Astrocyte (in vitro differentiated cells and primary cell): ENCODE results near the gene RAB8A. TPM values are rescaled to one million over a fixed set of nuclear protein-coding genes. Genes with fewer than 3 reads are reported as not detected.

Source experiments
- DNase-seq: peaks from one replicate; pipeline ENCODE4 v3.0.0-alpha.2; 2010; ENCODE audit warnings: low read depth
- FAIRE-seq: peaks from 2 replicates; lab custom pipeline; 2011; peaks lifted over from hg19 to GRCh38; lab: Jason Lieb, UNC
- H2AFZ ChIP-seq: 2 replicates; pipeline ENCODE4 v1.6.0; 2012; ENCODE audit warnings: low read depth, low read length, inconsistent platforms
- H3K27ac ChIP-seq: 2 replicates; pipeline ENCODE4 v1.5.1; 2011; ENCODE audit warnings: low read depth, low read length, inconsistent platforms
- H3K27me3 ChIP-seq: 2 replicates; pipeline ENCODE4 v1.6.0; 2011; ENCODE audit warnings: low read length, inconsistent platforms; ENCODE audit not compliant: insufficient read depth
- H3K36me3 ChIP-seq: 2 replicates; pipeline ENCODE4 v1.5.1; 2011; ENCODE audit warnings: low read length, inconsistent platforms; ENCODE audit not compliant: insufficient read depth
- H3K4me1 ChIP-seq: 2 replicates; pipeline ENCODE4 v1.5.1; 2011; ENCODE audit warnings: low read length, inconsistent platforms; ENCODE audit not compliant: insufficient read depth
- H3K4me2 ChIP-seq: 2 replicates; pipeline ENCODE4 v1.6.0; 2012; ENCODE audit warnings: low read length, inconsistent platforms
- H3K4me3 ChIP-seq: 2 replicates; pipeline ENCODE4 v1.5.1; 2011; ENCODE audit warnings: low read depth, mild to moderate bottlenecking, low read length, inconsistent platforms; ENCODE audit not compliant: insufficient read depth
- H3K79me2 ChIP-seq: 2 replicates; pipeline ENCODE4 v1.6.0; 2012; ENCODE audit warnings: mild to moderate bottlenecking, low read length, inconsistent platforms; ENCODE audit not compliant: insufficient read depth
- H3K9ac ChIP-seq: 2 replicates; pipeline ENCODE4 v1.6.0; 2012; ENCODE audit warnings: mild to moderate bottlenecking, low read length, inconsistent platforms
- H3K9me3 ChIP-seq: 2 replicates; pipeline ENCODE4 v1.5.1; 2012; ENCODE audit warnings: low read depth, mild to moderate bottlenecking, low read length, inconsistent platforms; ENCODE audit not compliant: insufficient read depth
- H4K20me1 ChIP-seq: 2 replicates; pipeline ENCODE4 v1.6.0; 2012; ENCODE audit warnings: low read length, inconsistent platforms; ENCODE audit not compliant: insufficient read depth
- H3K27ac Mint-ChIP-seq: one replicate; pipeline ENCODE4 v1.8.0; 2021; ENCODE audit warnings: mild to moderate bottlenecking, mixed read lengths; ENCODE audit not compliant: unreplicated experiment
- H3K27me3 Mint-ChIP-seq: one replicate; pipeline ENCODE4 v1.8.0; 2021; ENCODE audit warnings: low read depth, mixed read lengths; ENCODE audit not compliant: unreplicated experiment
- H3K36me3 Mint-ChIP-seq: one replicate; pipeline ENCODE4 v1.8.0; 2021; ENCODE audit warnings: low read depth, mixed read lengths; ENCODE audit not compliant: unreplicated experiment
- H3K4me1 Mint-ChIP-seq: one replicate; pipeline ENCODE4 v1.8.0; 2021; ENCODE audit warnings: low read depth, mixed read lengths; ENCODE audit not compliant: unreplicated experiment
- H3K4me3 Mint-ChIP-seq: one replicate; pipeline ENCODE4 v1.8.0; 2021; ENCODE audit warnings: mild to moderate bottlenecking, moderate library complexity, mixed read lengths; ENCODE audit not compliant: unreplicated experiment
- H3K9me3 Mint-ChIP-seq: one replicate; pipeline ENCODE4 v1.8.0; 2021; ENCODE audit warnings: mild to moderate bottlenecking, mixed read lengths; ENCODE audit not compliant: unreplicated experiment
- EZH2 ChIP-seq: IDR thresholded peaks from 2 replicates; pipeline ENCODE4 v1.6.1; 2012; ENCODE audit warnings: mild to moderate bottlenecking, low read length, inconsistent platforms; ENCODE audit not compliant: insufficient read depth
- total RNA-seq: library from RNA; stranded (reverse); gene quantifications from 2 replicates; pipeline ENCODE4 v1.2.1, GENCODE V29; 2021
- TF ChIP-seq, protein P1 (sequence below): IDR thresholded peaks from 2 replicates; pipeline ENCODE4 v1.5.1; 2011; ENCODE audit warnings: low read depth, mild to moderate bottlenecking, inconsistent platforms, low read length, moderate library complexity; ENCODE audit not compliant: insufficient read depth

RAB8A gene
- total RNA-seq, 1 donor from 2014 or later: 80.5 TPM

DNA sequence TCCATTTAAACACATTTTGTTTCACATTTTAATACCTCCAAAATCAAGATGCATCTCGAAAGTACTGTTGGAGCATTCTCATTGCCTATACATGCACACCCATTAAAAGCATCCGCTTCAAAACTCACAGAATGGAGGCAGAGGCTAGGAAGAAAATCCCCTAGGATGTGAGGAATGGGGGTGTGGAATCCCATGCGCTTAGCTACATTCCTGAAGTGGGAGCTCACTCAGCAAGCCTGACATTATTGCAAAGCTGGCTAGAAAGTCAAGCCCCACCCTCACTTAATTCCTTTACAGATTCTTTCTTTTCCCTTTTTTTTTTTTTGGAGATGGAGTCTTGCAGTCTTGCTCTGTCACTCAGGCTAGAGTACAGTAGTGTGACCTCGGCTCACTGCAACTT, 68.9 kb downstream of the RAB8A start:
- Histone ChIP-seq H3K79me2 (peaks cover 4% of the 10 kb centered on the region), H2AFZ (peak overlapping the region; percentile 24), H3K36me3 (no peaks in the 10 kb centered on the region), H3K4me3 (no peak overlapping the region), H3K27me3 (no peaks in the 10 kb centered on the region), H3K9ac (no peak overlapping the region), H3K4me2 (peak overlapping the region; percentile 28), H3K4me1 (peaks cover 7% of the 10 kb centered on the region), H4K20me1 (no peaks in the 10 kb centered on the region), H3K9me3 (no peaks in the 10 kb centered on the region), H3K27ac (no peak overlapping the region)
- no peak for TF ChIP-seq EZH2
- TF ChIP-seq, protein P1, sequence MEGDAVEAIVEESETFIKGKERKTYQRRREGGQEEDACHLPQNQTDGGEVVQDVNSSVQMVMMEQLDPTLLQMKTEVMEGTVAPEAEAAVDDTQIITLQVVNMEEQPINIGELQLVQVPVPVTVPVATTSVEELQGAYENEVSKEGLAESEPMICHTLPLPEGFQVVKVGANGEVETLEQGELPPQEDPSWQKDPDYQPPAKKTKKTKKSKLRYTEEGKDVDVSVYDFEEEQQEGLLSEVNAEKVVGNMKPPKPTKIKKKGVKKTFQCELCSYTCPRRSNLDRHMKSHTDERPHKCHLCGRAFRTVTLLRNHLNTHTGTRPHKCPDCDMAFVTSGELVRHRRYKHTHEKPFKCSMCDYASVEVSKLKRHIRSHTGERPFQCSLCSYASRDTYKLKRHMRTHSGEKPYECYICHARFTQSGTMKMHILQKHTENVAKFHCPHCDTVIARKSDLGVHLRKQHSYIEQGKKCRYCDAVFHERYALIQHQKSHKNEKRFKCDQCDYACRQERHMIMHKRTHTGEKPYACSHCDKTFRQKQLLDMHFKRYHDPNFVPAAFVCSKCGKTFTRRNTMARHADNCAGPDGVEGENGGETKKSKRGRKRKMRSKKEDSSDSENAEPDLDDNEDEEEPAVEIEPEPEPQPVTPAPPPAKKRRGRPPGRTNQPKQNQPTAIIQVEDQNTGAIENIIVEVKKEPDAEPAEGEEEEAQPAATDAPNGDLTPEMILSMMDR: no peak
- Mint-ChIP-seq H3K9me3 (no peaks in the 10 kb centered on the region), H3K27ac (peak overlapping the region; percentile 16), H3K4me3 (no peak overlapping the region), H3K4me1 (peaks cover 5% of the 10 kb centered on the region), H3K36me3 (peaks cover 3% of the 10 kb centered on the region), H3K27me3 (no peaks in the 10 kb centered on the region)
- DNase-seq (peak; percentile 80), FAIRE-seq (peak; percentile 52)

Other genes with a start within 250 kb of the RAB8A start
- not detected in 2 replicates for gene CYP4F2, start 213.8 kb upstream of the RAB8A start, total RNA-seq
- gene CYP4F11, start 177.4 kb upstream of the RAB8A start, total RNA-seq: not detected in 2 replicates
- not detected in 2 replicates for gene OR10H4, start 162.9 kb upstream of the RAB8A start, total RNA-seq
- 811 and 843 TPM in 2 replicates for gene TPM4, start 35.4 kb upstream of the RAB8A start, total RNA-seq
- gene HSH2D, start 31.8 kb downstream of the RAB8A start, total RNA-seq: not detected in 2 replicates
- not detected in 2 replicates for gene CIB3, start 61.6 kb downstream of the RAB8A start, total RNA-seq
- gene FAM32A, start 73.5 kb downstream of the RAB8A start, total RNA-seq: 95.4 and 106 TPM in 2 replicates
- 87.6 and 90.8 TPM in 2 replicates for gene AP1M1, start 86.0 kb downstream of the RAB8A start, total RNA-seq
- 1.9 and 2.0 TPM in 2 replicates for gene KLF2, start 212.9 kb downstream of the RAB8A start, total RNA-seq